Measurements from ENCODE around the gene PDLIM7.
"Not testable (repeated sequence)": the region's sequence is repeated elsewhere in the genome, so short reads cannot be mapped to it uniquely, and the experiment has no call there.

The PDLIM7 gene

GRCh38 chr5:177490311-177490991, 7.0 kb downstream of the PDLIM7 start:
- no peak for DNase-seq

- DNase-seq = no peak
These were observed 8.2 kb downstream of the PDLIM7 start for GRCh38 chr5:177489119-177489716.

GRCh38 chr5:177487975-177488374, 9.4 kb downstream of the PDLIM7 start:
- no peak for DNase-seq

- no peak for DNase-seq
These were observed 10.3 kb downstream of the PDLIM7 start for GRCh38 chr5:177487144-177487543.

GRCh38 chr5:177486256-177486655, 11.1 kb downstream of the PDLIM7 start:
- DNase-seq = no peak

- not testable (repeated sequence) for DNase-seq
These were observed 11.7 kb downstream of the PDLIM7 start for GRCh38 chr5:177485753-177486152.

- no peak for DNase-seq
These were observed 12.4 kb downstream of the PDLIM7 start for GRCh38 chr5:177484902-177485549.

- DNase-seq = no peak
These were observed 13.2 kb downstream of the PDLIM7 start for GRCh38 chr5:177483994-177484901.

GRCh38 chr5:177483042-177483441, 14.4 kb downstream of the PDLIM7 start:
- DNase-seq = no peak

GRCh38 chr5:177482359-177482795, 15.0 kb downstream of the PDLIM7 start:
- no peak for DNase-seq

GRCh38 chr5:177479774-177480173, 17.6 kb downstream of the PDLIM7 start:
- DNase-seq = no peak

GRCh38 chr5:177478711-177479646, 18.4 kb downstream of the PDLIM7 start:
- no peak for DNase-seq

- DNase-seq = no peak
These were observed 19.5 kb downstream of the PDLIM7 start for GRCh38 chr5:177477701-177478477.

GRCh38 chr5:177476531-177477233, 20.7 kb downstream of the PDLIM7 start:
- no peak for DNase-seq

- no peak for DNase-seq
These were observed 21.6 kb downstream of the PDLIM7 start for GRCh38 chr5:177475563-177476427.

GRCh38 chr5:177474846-177475562, 22.4 kb downstream of the PDLIM7 start:
- no peak for DNase-seq

GRCh38 chr5:177474002-177474476, 23.4 kb downstream of the PDLIM7 start:
- DNase-seq = no peak

GRCh38 chr5:177473443-177474001, 23.9 kb downstream of the PDLIM7 start, which contains the start of gene DBN1:
Gene DBN1 (minus strand): TSS chr5:177473634. CDS start chr5:177473521, 113 bp downstream.
- DNase-seq = no peak
